Activated B cell treated with CpG ODN at 0.5 μM for 24 hours (primary cell): ENCODE results near the gene PLK5. TPM values are rescaled to one million over a fixed set of nuclear protein-coding genes. Genes with fewer than 3 reads are reported as not detected.
A peak's percentile ranks its signal among the peaks of the same experiment; 100 is the strongest.

ENCODE experiments used
- ATAC-seq: fragments of 200-7000 bp; cut with Tn5 transposase; one replicate; pipeline ENCODE4 v1.10.0; 2021; ENCODE audit warnings: low read depth, mild to moderate bottlenecking, moderate library complexity
- CTCF ChIA-PET: fragments of 350-600 bp; sonication (Branson Sonifier 250); formaldehyde crosslinking; loops from one replicate; lab custom pipeline; 2021; ENCODE audit warnings: antibody characterized with exemption; lab: Charles Lee
- POLR2A ChIA-PET: fragments of 350-600 bp; sonication (Branson Sonifier 250); formaldehyde crosslinking; loops from one replicate; lab custom pipeline; 2021; ENCODE audit warnings: antibody characterized with exemption; lab: Charles Lee
- DNase-seq: peaks from one replicate; pipeline ENCODE4 v3.0.0; 2022
- H3K27ac Mint-ChIP-seq: one replicate; pipeline ENCODE4 v1.8.0; 2020; ENCODE audit warnings: mixed read lengths
- H3K27me3 Mint-ChIP-seq: one replicate; pipeline ENCODE4 v1.8.0; 2021; ENCODE audit warnings: mixed read lengths
- H3K36me3 Mint-ChIP-seq: one replicate; pipeline ENCODE4 v1.8.0; 2021; ENCODE audit warnings: low read depth, mixed read lengths
- H3K4me1 Mint-ChIP-seq: one replicate; pipeline ENCODE4 v1.8.0; 2021; ENCODE audit warnings: mixed read lengths
- H3K4me3 Mint-ChIP-seq: one replicate; pipeline ENCODE4 v1.8.0; 2020; ENCODE audit warnings: mild to moderate bottlenecking, mixed read lengths
- H3K9me3 Mint-ChIP-seq: one replicate; pipeline ENCODE4 v1.8.0; 2020; ENCODE audit warnings: mixed read lengths
- CTCF ChIP-seq: fragments of 200-600 bp; IDR thresholded peaks from one replicate; pipeline ENCODE4 v1.8.0; 2022; ENCODE audit warnings: antibody characterized with exemption, mild to moderate bottlenecking
- intact Hi-C: fragments of 100-400 bp; cut with micrococcal nuclease; formaldehyde crosslinking; loops from one replicate; pipeline ENCODE4 v1.15.1; 2024
- total RNA-seq: library from RNA; stranded (reverse); gene quantifications from 2 replicates; pipeline ENCODE4 v1.2.3, GENCODE V29; 2022

Gene PLK5
- total RNA-seq, 1 donor from 2014 or later: not detected

- Mint-ChIP-seq H3K36me3 (no peaks in the 10 kb centered on the region), H3K27me3 (peaks cover 5% of the 10 kb centered on the region), H3K27ac (no peak overlapping the region), H3K4me3 (peak overlapping the region; percentile 50), H3K9me3 (no peaks in the 10 kb centered on the region), H3K4me1 (peaks cover 12% of the 10 kb centered on the region)
- no peak for TF ChIP-seq CTCF
- CTCF ChIA-PET: no interaction called here
- POLR2A ChIA-PET: interaction anchor here (1.9 kb wide), 1 partner anchor 16 kb away, joined by 5 read pairs; no protein-coding TSS in a partner anchor
- DNase-seq (no peak), ATAC-seq (no peak)
- intact Hi-C loops: loop anchor here (1.0 kb wide), 3 partner anchors 10 to 51 kb away; partner anchors contain the start of genes C19orf25 and RPS15
These were observed 34.2 kb upstream of the PLK5 start for GRCh38 chr19:1489463-1490310.

- POLR2A ChIA-PET: interaction anchor here (0.5 to 1.9 kb wide), 14 partner anchors 13 to 662 kb away, joined by 3 to 10 read pairs (median 5); partner anchors contain the start of genes CIRBP and FAM174C
- Mint-ChIP-seq H3K4me1 (peaks cover 12% of the 10 kb centered on the region), H3K36me3 (no peaks in the 10 kb centered on the region), H3K27ac (peak within 1 kb of the TSS; percentile 88), H3K9me3 (no peaks in the 10 kb centered on the region), H3K27me3 (peaks cover 5% of the 10 kb centered on the region), H3K4me3 (peak within 1 kb of the TSS; percentile 89)
- ATAC-seq (peak; percentile 83), DNase-seq (peak; percentile 94)
- no peak for TF ChIP-seq CTCF
- CTCF ChIA-PET: no interaction called here
- intact Hi-C loops: loop anchor here (1.0 kb wide), 3 partner anchors 11 to 52 kb away; partner anchors contain the start of genes C19orf25 and RPS15
These were observed 33.4 kb upstream of the PLK5 start, which contains the start of gene PCSK4 for GRCh38 chr19:1490311-1491113. Gene PCSK4 (minus strand): TSS chr19:1490350. CDS start chr19:1490346, 4 bp downstream.

- Mint-ChIP-seq H3K27me3 (peaks cover 5% of the 10 kb centered on the region), H3K4me1 (peaks cover 12% of the 10 kb centered on the region), H3K27ac (peak within 1 kb of the TSS; percentile 88), H3K4me3 (peak within 1 kb of the TSS; percentile 89), H3K9me3 (no peaks in the 10 kb centered on the region), H3K36me3 (no peaks in the 10 kb centered on the region)
- intact Hi-C loops: no loop called here
- no peak for DNase-seq
- POLR2A ChIA-PET: interaction anchor here (0.6 to 1.9 kb wide), 12 partner anchors 13 to 439 kb away, joined by 3 to 10 read pairs (median 5); partner anchors contain the start of genes CIRBP and FAM174C
- TF ChIP-seq CTCF: no peak
- CTCF ChIA-PET: no interaction called here
- ATAC-seq: no peak
These were observed 32.6 kb upstream of the PLK5 start, which contains the start of gene REEP6 for GRCh38 chr19:1491114-1491848. Gene REEP6 (plus strand): TSS chr19:1491181. CDS start chr19:1491270, 89 bp downstream.

GRCh38 chr19:1491849-1492170 is 32.1 kb upstream of the PLK5 start:
- ATAC-seq (no peak), DNase-seq (no peak)
- H3K4me3 Mint-ChIP-seq: peak overlapping the region; percentile 66
- H3K27me3 Mint-ChIP-seq: peaks cover 5% of the 10 kb centered on the region
- ChIA-PET POLR2A (interaction anchor here (1.9 kb wide), 1 partner anchor 18 kb away, joined by 5 read pairs; no protein-coding TSS in a partner anchor), CTCF (no interaction called here)
- no peaks in the 10 kb centered on the region for H3K9me3 Mint-ChIP-seq
- H3K27ac Mint-ChIP-seq: no peak overlapping the region
- intact Hi-C loops: no loop called here
- no peak for TF ChIP-seq CTCF
- no peaks in the 10 kb centered on the region for H3K36me3 Mint-ChIP-seq
- H3K4me1 Mint-ChIP-seq: peaks cover 12% of the 10 kb centered on the region
